ENCODE measurements around the gene NMRK2. TPM values are rescaled to one million over a fixed set of nuclear protein-coding genes. Genes with fewer than 3 reads are reported as not detected.

The NMRK2 gene
- total and polyA plus RNA-seq, 4 donors = 0.13 to 1.0 (median 0.26) TPM; not detected in 1

GRCh38 chr19:3979289-3979673 is 46.4 kb downstream of the NMRK2 start:
- Histone ChIP-seq H3K9ac (ENCODE audit: insufficient read depth in 1 of 2, low read length in 2 of 2) (no peak overlapping the region), H3K4me1 (ENCODE audit: control insufficient read depth in 5 of 5, insufficient read depth in 5 of 5, low read length in 5 of 5) (peaks cover 0 to 10% (median 6%) of the 10 kb centered on the region in 5 donors), H3K27me3 (ENCODE audit: control insufficient read depth in 3 of 3, insufficient read depth in 3 of 3, low read length in 2 of 3) (no peaks in the 10 kb centered on the region), H3K9me3 (ENCODE audit: control insufficient read depth in 4 of 4, insufficient read depth in 3 of 4, low read length in 3 of 4) (no peaks in the 10 kb centered on the region), H3K36me3 (ENCODE audit: control insufficient read depth in 4 of 4, insufficient read depth in 4 of 4, low read length in 4 of 4) (peaks cover 42 to 87% (median 65%) of the 10 kb centered on the region in 4 donors), H3K4me3 (no peak overlapping the region), H3K27ac (ENCODE audit: low read depth in 1 of 2, low read length in 1 of 2) (no peak overlapping the region)
- no peak for DNase-seq
- 95 to 96% methylated on average over 18 of the region's 18 CpGs for WGBS, 2 donors
- TF ChIP-seq CTCF (IDR thresholded peaks at IDR 0.05; ENCODE audit: control extremely low read depth, extremely low read depth) = no peak
- no peak for ATAC-seq (ENCODE audit: insufficient read depth, low FRiP score)

DNA sequence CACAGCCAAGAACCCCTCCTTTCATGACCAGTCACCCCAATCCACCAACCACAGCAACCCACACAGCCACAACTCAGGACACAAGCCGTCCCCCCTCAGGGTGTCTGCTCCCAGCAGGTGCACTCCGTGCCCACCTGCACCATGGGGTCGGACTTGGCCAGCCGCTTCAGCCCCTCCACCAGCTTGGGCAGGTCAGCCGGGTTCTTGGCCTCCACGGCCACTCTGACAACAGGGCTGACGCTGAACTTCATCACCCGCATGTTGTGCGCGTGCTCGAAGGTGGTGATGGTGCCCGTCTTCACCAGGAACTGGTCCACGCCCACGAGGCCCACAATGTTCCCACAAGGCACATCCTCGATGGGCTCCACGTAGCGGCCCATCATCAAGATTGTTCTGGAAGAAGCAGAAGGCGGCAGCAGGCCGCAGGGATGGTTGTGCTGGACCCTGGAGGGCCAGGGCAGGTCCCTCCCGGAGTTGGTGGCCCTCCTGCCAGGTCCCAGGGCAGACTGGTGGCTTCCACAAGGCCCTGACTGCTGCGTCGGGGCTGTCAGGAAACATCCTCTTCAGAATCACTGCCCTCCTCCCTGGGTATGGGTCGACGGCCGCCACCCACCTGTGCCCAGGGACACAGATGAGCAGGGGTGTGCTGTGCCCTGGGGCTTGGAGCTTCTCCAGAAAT is 46.9 kb downstream of the NMRK2 start:
- Histone ChIP-seq H3K9ac (ENCODE audit: insufficient read depth in 1 of 2, low read length in 2 of 2) (no peak overlapping the region), H3K4me1 (ENCODE audit: control insufficient read depth in 5 of 5, insufficient read depth in 5 of 5, low read length in 5 of 5) (peaks cover 0 to 11% (median 6%) of the 10 kb centered on the region in 5 donors), H3K27ac (ENCODE audit: low read depth in 1 of 2, low read length in 1 of 2) (no peak overlapping the region), H3K4me3 (no peak overlapping the region), H3K9me3 (ENCODE audit: control insufficient read depth in 4 of 4, insufficient read depth in 3 of 4, low read length in 3 of 4) (no peaks in the 10 kb centered on the region), H3K36me3 (ENCODE audit: control insufficient read depth in 4 of 4, insufficient read depth in 4 of 4, low read length in 4 of 4) (peaks cover 42 to 87% (median 68%) of the 10 kb centered on the region in 4 donors), H3K27me3 (ENCODE audit: control insufficient read depth in 3 of 3, insufficient read depth in 3 of 3, low read length in 2 of 3) (no peaks in the 10 kb centered on the region)
- 92% methylated on average over 25 of the region's 25 CpGs for WGBS, 2 donors
- ATAC-seq (ENCODE audit: insufficient read depth, low FRiP score) = no peak
- no peak for TF ChIP-seq CTCF (IDR thresholded peaks at IDR 0.05; ENCODE audit: control extremely low read depth, extremely low read depth)
- no peak for DNase-seq

DNA sequence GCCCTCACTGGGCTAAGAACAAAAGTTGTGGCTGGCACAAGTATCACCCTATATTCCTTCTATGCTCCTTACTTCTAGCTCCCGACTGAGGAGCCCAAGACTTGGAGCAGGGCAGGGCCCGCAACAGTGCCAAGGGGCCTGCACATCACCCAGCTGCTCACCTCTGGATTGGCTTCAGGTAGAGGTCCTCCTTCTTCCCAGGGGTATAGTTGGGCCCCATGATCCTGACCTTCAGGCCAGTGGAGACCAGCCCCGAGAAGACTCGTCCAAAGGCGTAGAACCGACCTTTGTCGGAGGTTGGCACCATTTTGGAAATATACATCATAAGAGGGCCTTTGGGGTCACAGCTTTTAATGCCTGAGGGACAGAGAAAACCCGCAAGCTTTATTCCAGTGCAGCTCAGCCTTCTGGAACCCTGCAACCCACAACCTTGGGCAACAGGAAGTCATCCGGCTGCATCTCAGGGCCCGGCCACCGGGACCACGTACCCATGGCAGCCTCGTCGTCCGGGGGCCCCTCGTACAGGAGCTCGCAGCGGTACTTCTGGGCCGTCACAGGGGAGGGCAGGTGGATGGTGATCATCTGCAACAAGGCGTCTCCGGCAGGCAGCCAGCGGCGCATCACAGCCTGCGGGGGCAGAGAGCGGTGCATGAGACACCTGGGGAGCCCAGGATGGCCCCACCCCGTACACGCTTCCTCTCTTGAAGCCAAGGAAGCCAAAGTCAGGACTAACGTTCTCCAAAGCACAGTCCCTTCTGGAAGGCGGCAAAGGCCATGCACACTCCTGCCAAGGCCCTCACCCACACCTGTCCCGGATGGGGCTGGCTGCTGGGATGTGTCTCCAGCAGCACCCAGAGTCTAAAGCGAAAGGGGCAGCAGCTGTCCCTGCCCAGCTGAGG is 47.7 kb downstream of the NMRK2 start:
- H3K27ac ChIP-seq (ENCODE audit: low read depth in 1 of 2, low read length in 1 of 2) = no peak overlapping the region
- no peaks in the 10 kb centered on the region for H3K9me3 ChIP-seq (ENCODE audit: control insufficient read depth in 4 of 4, insufficient read depth in 3 of 4, low read length in 3 of 4)
- no peaks in the 10 kb centered on the region for H3K27me3 ChIP-seq (ENCODE audit: control insufficient read depth in 3 of 3, insufficient read depth in 3 of 3, low read length in 2 of 3)
- no peak overlapping the region for H3K4me3 ChIP-seq
- ATAC-seq (ENCODE audit: insufficient read depth, low FRiP score) = no peak
- DNase-seq = no peak
- no peak overlapping the region for H3K9ac ChIP-seq (ENCODE audit: insufficient read depth in 1 of 2, low read length in 2 of 2)
- H3K36me3 ChIP-seq (ENCODE audit: control insufficient read depth in 4 of 4, insufficient read depth in 4 of 4, low read length in 4 of 4) = peaks cover 42 to 81% (median 67%) of the 10 kb centered on the region in 4 donors
- no peak for TF ChIP-seq CTCF (IDR thresholded peaks at IDR 0.05; ENCODE audit: control extremely low read depth, extremely low read depth)
- 63 to 90% methylated on average over 31 of the region's 31 CpGs for WGBS, 2 donors
- H3K4me1 ChIP-seq (ENCODE audit: control insufficient read depth in 5 of 5, insufficient read depth in 5 of 5, low read length in 5 of 5) = peaks cover 0 to 13% (median 8%) of the 10 kb centered on the region in 5 donors

All from lung (tissue), 12 donors.